PC-9 (cell line): ENCODE results near the gene MPST.

Experiments
- CTCF ChIP-seq: fragments of 200-600 bp; sonication (generic); conservative IDR thresholded peaks from 2 replicates; pipeline ENCODE4 v1.6.1; 2017; ENCODE audit warnings: mixed run types, antibody characterized with exemption, mild to moderate bottlenecking, moderate library complexity
- EZH2 ChIP-seq: fragments of 200-600 bp; sonication (generic); IDR thresholded peaks from 2 replicates; pipeline ENCODE4 v1.8.0; 2017; ENCODE audit warnings: antibody characterized with exemption, low read depth

GRCh38 chr22:37046589-37046988 is 27.0 kb downstream of the MPST start:
- TF ChIP-seq CTCF (no peak), EZH2 (no peak)
